Measurements from ENCODE around the gene NRM.

DNA sequence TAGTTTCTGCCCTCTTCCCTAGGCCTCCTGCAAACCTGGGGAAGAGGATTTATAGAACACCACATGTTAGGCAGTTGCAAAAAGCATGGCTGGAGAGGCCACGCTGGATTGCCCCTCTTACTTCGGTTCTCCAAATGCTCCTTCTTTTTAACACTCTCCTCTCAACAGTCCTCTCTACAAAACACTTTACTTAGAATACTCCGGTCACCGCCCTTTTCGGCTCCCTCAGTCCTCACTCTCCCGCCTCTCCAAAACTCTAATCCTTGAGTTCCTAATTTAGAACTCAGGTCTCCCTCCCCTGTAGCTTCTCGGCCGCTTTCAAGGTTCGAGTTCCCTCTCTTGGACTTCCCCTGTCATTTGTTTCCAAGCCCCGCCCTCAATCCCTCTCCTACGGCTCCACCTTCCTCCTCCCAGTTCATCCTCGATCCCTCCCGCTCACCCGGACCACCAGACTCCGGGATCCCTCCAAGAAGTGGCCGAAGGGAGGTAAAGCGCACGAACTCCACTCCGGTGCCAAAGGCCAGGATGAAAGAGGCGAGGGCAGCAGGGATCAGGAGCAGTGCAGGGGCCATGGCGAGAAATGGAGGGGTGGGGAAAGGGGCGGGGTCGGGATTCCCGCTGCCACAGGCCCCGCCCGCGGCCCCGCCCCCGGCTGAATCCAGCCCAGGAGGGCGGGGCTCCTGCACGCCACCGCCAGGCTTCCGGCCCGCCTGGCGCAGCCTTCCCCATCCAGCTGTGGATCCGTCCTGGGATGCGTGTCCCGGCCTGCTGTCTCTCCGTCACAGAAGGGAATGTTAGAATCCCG lies at the start of gene NRM:
- TF ChIP-seq, protein P1, sequence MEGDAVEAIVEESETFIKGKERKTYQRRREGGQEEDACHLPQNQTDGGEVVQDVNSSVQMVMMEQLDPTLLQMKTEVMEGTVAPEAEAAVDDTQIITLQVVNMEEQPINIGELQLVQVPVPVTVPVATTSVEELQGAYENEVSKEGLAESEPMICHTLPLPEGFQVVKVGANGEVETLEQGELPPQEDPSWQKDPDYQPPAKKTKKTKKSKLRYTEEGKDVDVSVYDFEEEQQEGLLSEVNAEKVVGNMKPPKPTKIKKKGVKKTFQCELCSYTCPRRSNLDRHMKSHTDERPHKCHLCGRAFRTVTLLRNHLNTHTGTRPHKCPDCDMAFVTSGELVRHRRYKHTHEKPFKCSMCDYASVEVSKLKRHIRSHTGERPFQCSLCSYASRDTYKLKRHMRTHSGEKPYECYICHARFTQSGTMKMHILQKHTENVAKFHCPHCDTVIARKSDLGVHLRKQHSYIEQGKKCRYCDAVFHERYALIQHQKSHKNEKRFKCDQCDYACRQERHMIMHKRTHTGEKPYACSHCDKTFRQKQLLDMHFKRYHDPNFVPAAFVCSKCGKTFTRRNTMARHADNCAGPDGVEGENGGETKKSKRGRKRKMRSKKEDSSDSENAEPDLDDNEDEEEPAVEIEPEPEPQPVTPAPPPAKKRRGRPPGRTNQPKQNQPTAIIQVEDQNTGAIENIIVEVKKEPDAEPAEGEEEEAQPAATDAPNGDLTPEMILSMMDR (IDR thresholded peaks at IDR 0.05): no peak
- TF ChIP-seq POLR2AphosphoS5 (IDR thresholded peaks at IDR 0.05): peak in 2 of 3 donors; percentile 17 to 40

Data from suprapubic skin (tissue), 3 donors.